Upper lobe of right lung (tissue), 1 donor: ENCODE data around the gene TAPT1. TPM values are rescaled to one million over a fixed set of nuclear protein-coding genes. Genes with fewer than 3 reads are reported as not detected.

Experiments
- ATAC-seq: fragments of 200-7000 bp; cut with Tn5 transposase; one replicate; pipeline ENCODE4 v1.9.1; 2020; ENCODE audit warnings: mild to moderate bottlenecking, moderate library complexity
- DNase-seq: peaks from one replicate; pipeline ENCODE4 v3.0.0-alpha.2; 2020
- H3K27ac ChIP-seq: fragments of 200-600 bp; one replicate; pipeline ENCODE4 v1.8.0; 2022
- H3K27me3 ChIP-seq: fragments of 200-600 bp; one replicate; pipeline ENCODE4 v1.8.0; 2022; ENCODE audit warnings: mild to moderate bottlenecking
- H3K36me3 ChIP-seq: fragments of 200-600 bp; one replicate; pipeline ENCODE4 v1.8.0; 2022
- H3K4me1 ChIP-seq: fragments of 200-600 bp; one replicate; pipeline ENCODE4 v1.8.0; 2022
- H3K4me3 ChIP-seq: fragments of 200-600 bp; one replicate; pipeline ENCODE4 v1.8.0; 2022; ENCODE audit warnings: mild to moderate bottlenecking
- H3K9me3 ChIP-seq: fragments of 200-600 bp; one replicate; pipeline ENCODE4 v1.8.0; 2022
- CTCF ChIP-seq: fragments of 200-600 bp; IDR thresholded peaks from one replicate; pipeline ENCODE4 v1.8.0; 2022; ENCODE audit warnings: antibody characterized with exemption
- intact Hi-C: fragments of 100-400 bp; cut with DNase I; formaldehyde crosslinking; loops from one replicate; pipeline ENCODE4 v1.11.0; 2022
- total RNA-seq: library from RNA; stranded (reverse); fragmentation: NEBNext Ultra II Directional; extraction: Animal tissue kit (Norgen Biotek cat#: 25700); gene quantifications from one replicate; pipeline ENCODE4 v1.2.1, GENCODE V29; 2021
- donor health status: DM: no; HTN: yes; CAD: no; lungs with severe emphysema.

Gene TAPT1
- total RNA-seq, 1 donor from 2014 or later, result 66.5 TPM

DNA sequence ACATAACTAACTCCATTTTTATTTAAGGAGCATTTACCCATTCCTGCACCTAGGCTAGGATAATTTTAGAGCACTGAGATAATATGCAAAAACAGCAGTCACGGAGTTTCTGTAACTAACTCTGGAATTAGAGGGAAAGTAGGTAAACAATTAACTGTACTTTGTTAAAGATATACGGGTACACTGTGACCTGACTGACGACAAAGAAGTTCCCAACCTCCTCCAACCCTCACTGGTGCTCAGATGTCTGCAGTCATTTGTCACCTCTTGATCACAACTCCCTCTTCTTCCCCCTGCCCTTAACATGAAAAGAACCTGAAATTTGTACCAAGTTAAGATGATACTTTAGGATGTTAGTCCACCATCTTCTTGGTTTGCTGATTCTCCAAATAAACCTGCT is 42.0 kb upstream of the TAPT1 start:
- no peak for DNase-seq
- Histone ChIP-seq H3K9me3 (no peaks in the 10 kb centered on the region), H3K27me3 (no peaks in the 10 kb centered on the region), H3K4me1 (peaks cover 7% of the 10 kb centered on the region), H3K36me3 (no peaks in the 10 kb centered on the region), H3K27ac (no peak overlapping the region), H3K4me3 (no peak overlapping the region)
- ATAC-seq, result no peak
- intact Hi-C loops, result loop anchor here (10.0 kb wide), 1 partner anchor 243 kb away; no protein-coding TSS in a partner anchor
- TF ChIP-seq CTCF, result no peak

GRCh38 chr4:16267639-16268038 is 41.4 kb upstream of the TAPT1 start:
- intact Hi-C loops, result loop anchor here (10.0 kb wide), 1 partner anchor 243 kb away; no protein-coding TSS in a partner anchor
- Histone ChIP-seq H3K27ac (no peak overlapping the region), H3K27me3 (no peaks in the 10 kb centered on the region), H3K4me1 (peaks cover 7% of the 10 kb centered on the region), H3K4me3 (no peak overlapping the region), H3K36me3 (no peaks in the 10 kb centered on the region), H3K9me3 (no peaks in the 10 kb centered on the region)
- no peak for TF ChIP-seq CTCF
- no peak for ATAC-seq
- DNase-seq, result no peak

DNA sequence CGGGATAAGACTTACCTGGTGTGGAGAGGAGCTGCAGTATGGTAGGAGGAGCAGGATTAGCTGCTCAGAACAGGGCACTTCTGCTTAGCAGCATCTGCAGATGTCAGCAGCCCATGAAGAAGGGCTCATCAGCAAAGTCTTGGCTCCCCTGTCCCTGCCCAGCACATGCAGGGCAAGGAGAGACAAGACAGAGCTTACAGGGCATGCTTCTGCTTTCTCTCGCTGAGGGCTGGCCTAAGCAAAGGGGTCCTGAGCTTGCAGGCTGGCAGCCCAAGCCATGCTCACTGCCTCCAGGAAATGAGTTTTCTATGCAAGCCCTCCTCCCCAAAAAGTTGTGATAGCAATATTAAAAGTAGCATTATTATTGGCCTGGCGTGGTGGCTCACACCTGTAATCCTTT is 39.5 kb upstream of the TAPT1 start:
- Histone ChIP-seq H3K9me3 (no peaks in the 10 kb centered on the region), H3K36me3 (no peaks in the 10 kb centered on the region), H3K4me1 (peaks cover 7% of the 10 kb centered on the region), H3K27ac (no peak overlapping the region), H3K4me3 (no peak overlapping the region), H3K27me3 (no peaks in the 10 kb centered on the region)
- intact Hi-C loops, result loop anchor here (10.0 kb wide), 1 partner anchor 241 kb away; no protein-coding TSS in a partner anchor
- DNase-seq (no peak), ATAC-seq (no peak)
- TF ChIP-seq CTCF, result no peak

GRCh38 chr4:16264798-16265197 is 38.5 kb upstream of the TAPT1 start:
- Histone ChIP-seq H3K27me3 (no peaks in the 10 kb centered on the region), H3K36me3 (no peaks in the 10 kb centered on the region), H3K4me3 (no peak overlapping the region), H3K9me3 (no peaks in the 10 kb centered on the region), H3K4me1 (peaks cover 7% of the 10 kb centered on the region), H3K27ac (no peak overlapping the region)
- intact Hi-C loops, result loop anchor here (10.0 kb wide), 1 partner anchor 240 kb away; no protein-coding TSS in a partner anchor
- DNase-seq, result no peak
- peak; percentile 68 for TF ChIP-seq CTCF
- peak; percentile 75 for ATAC-seq

- Histone ChIP-seq H3K36me3 (no peaks in the 10 kb centered on the region), H3K4me1 (no peaks in the 10 kb centered on the region), H3K27ac (no peak overlapping the region), H3K27me3 (no peaks in the 10 kb centered on the region), H3K9me3 (no peaks in the 10 kb centered on the region), H3K4me3 (no peak overlapping the region)
- ATAC-seq (no peak), DNase-seq (no peak)
- intact Hi-C loops, result loop anchor here (10.0 kb wide), 1 partner anchor 238 kb away; no protein-coding TSS in a partner anchor
- no peak for TF ChIP-seq CTCF
Measured at GRCh38 chr4:16263056-16263455, 36.8 kb upstream of the TAPT1 start.

DNA sequence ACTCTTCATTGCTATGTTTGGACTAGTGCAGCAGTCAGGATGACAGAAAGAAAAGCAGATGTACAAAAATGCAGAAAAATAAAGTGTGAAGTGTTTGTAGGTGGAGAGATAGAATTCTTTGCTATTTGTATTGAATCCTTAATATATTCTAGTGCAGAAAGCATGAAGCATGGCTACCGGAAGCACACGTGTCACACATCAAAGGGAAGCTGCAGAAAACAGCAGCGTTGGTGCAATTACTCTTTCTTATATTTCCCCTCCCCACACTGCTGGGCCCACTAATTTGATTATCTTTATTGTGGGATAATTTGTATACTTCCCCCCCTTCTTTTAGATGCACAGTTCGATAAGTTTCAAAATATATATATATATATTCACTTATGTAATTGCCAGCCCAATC is 35.9 kb upstream of the TAPT1 start:
- Histone ChIP-seq H3K9me3 (no peaks in the 10 kb centered on the region), H3K4me3 (no peak overlapping the region), H3K27ac (no peak overlapping the region), H3K27me3 (no peaks in the 10 kb centered on the region), H3K36me3 (no peaks in the 10 kb centered on the region), H3K4me1 (no peaks in the 10 kb centered on the region)
- intact Hi-C loops, result loop anchor here (10.0 kb wide), 1 partner anchor 237 kb away; no protein-coding TSS in a partner anchor
- DNase-seq (no peak), ATAC-seq (no peak)
- TF ChIP-seq CTCF, result no peak
